Heart right ventricle (tissue), 16 donors: ENCODE results near the gene ZBTB7B. TPM values are rescaled to one million over a fixed set of nuclear protein-coding genes. Genes with fewer than 3 reads are reported as not detected.

ENCODE experiments used
- ATAC-seq, 8 donors: fragments of 200-7000 bp; cut with Tn5 transposase; one replicate each; pipeline ENCODE4 v1.9.1; 2020; ENCODE audit warnings: mild to moderate bottlenecking in 8 of 8, moderate library complexity in 8 of 8, moderate number of reproducible peaks in 1 of 8
- DNase-seq, 2 donors: peaks; one replicate each; pipeline ENCODE4 v3.0.0-alpha.2; 2020
- H3K27ac ChIP-seq, 10 donors: fragments of 200-600 bp; sonication (generic) in 2 of 10; one replicate each; pipeline versions ENCODE4 v1.5.0 to v1.8.0; 2020 to 2022; ENCODE audit warnings: mild to moderate bottlenecking in 3 of 10
- H3K27me3 ChIP-seq, 7 donors: fragments of 200-600 bp; one replicate each; pipeline ENCODE4 v1.8.0; 2021 to 2022; ENCODE audit warnings: mild to moderate bottlenecking in 2 of 7
- H3K36me3 ChIP-seq, 9 donors: fragments of 200-600 bp; sonication (generic) in 1 of 9; one replicate each; pipeline versions ENCODE4 v1.5.0 to v1.8.0; 2020 to 2022; ENCODE audit warnings: mild to moderate bottlenecking in 2 of 9
- H3K4me1 ChIP-seq, 9 donors: fragments of 200-600 bp; sonication (generic) in 1 of 9; one replicate each; pipeline versions ENCODE4 v1.5.0 to v1.8.0; 2020 to 2022; ENCODE audit warnings: mild to moderate bottlenecking in 4 of 9
- H3K4me3 ChIP-seq, 10 donors: fragments of 200-600 bp; sonication (generic) in 2 of 10; one replicate each; pipeline versions ENCODE4 v1.5.0 to v1.8.0; 2020 to 2022; ENCODE audit warnings: mild to moderate bottlenecking in 7 of 10, moderate library complexity in 2 of 10
- H3K9me3 ChIP-seq, 11 donors: fragments of 200-600 bp in 10 of 11; sonication (generic) in 2 of 11; one replicate each; pipeline versions ENCODE4 v1.5.0 to v1.8.0; 2013 to 2022; ENCODE audit warnings: mild to moderate bottlenecking in 2 of 11, control low read depth in 1 of 11, moderate library complexity in 1 of 11
- CTCF ChIP-seq, 9 donors: fragments of 200-600 bp; sonication (generic) in 2 of 9; IDR thresholded peaks; one replicate each; pipeline versions ENCODE4 v1.5.0 to v1.8.0; 2021 to 2022; ENCODE audit warnings: antibody characterized with exemption in 9 of 9, mild to moderate bottlenecking in 5 of 9, moderate library complexity in 1 of 9
- WGBS, 2 donors: extraction: QIAGEN DNeasy Blood & Tissue Kit; methylation state at CpG; one replicate each; pipeline ENCODE4 v1.1.7; 2013; ENCODE audit warnings: inconsistent platforms in 1 of 2; 5-methylcytosine and 5-hydroxymethylcytosine counted together
- intact Hi-C, 10 donors: fragments of 100-400 bp; cut with DNase I; formaldehyde crosslinking; loops; one replicate each; pipeline versions ENCODE4 v1.11.1 to v1.14.2; 2022
- polyA plus RNA-seq, 2 donors: library from polyadenylated mRNA; stranded (reverse); fragments of 200-250 nt; gene quantifications; one replicate each; pipeline ENCODE4 v1.2.3, GENCODE V29; 2013
- total RNA-seq, 10 donors: library from RNA; stranded (reverse); fragmentation: NEBNext Ultra II Directional in 3 of 10; extraction: Animal tissue kit (Norgen Biotek cat#: 25700) in 3 of 10; gene quantifications; one replicate each; pipeline versions ENCODE4 v1.2.1 to v1.2.4, GENCODE V29; 2021 to 2023
- donor health status: Arrhythmogenic right ventricular cardiomyopathy.
- donor health status: ischemic (EF 13 %, LVEDD 7.1; RV severe dilation, severe dysfunction).
- donor health status: healthy with polysubstance abuse.
- donor health status: DM: no; HTN: yes; CAD: no.
- donor health status: DM: no; HTN: no; CAD: no.
- donor health status: ischemic (EF 25% LVEDD 6.9; RV normal size, moderate dysfunction).
- donor health status: ischemic (EF 25% LVEDD 5.7; RV mildly dilated, moderate dysfunction).
- donor health status: healthy.
- donor health status: DM: yes; HTN: yes; CAD: no.
- donor health status: Ischemic cardiomyopathy.
- donor health status: ischemic (EF 35%, LVEDD 5.7; RV mildly dilated, moderate dysfunction).
- donor health status: nonischemic (EF 11% LVEDD 7.7; RV severe dilation, severe dysfunction).
- donor health status: DM: yes; HTN: yes; CAD: no.
- donor health status: PGD.
- donor health status: ischemic (EF 29% LVEDD 5.4; RV normal size, mild dysfunction).
- donor health status: nonischemic (EF 23%, LVEDD 6.1; RV moderate dilation, normal function).

ZBTB7B gene
- total and polyA plus RNA-seq, 12 donors, result 25.7 to 54.7 (median 37.9) TPM

- Histone ChIP-seq H3K27me3 (no peaks in the 10 kb centered on the region), H3K4me1 (peaks cover 9 to 43% (median 15%) of the 10 kb centered on the region in 9 donors), H3K27ac (no peak overlapping the region), H3K9me3 (no peaks in the 10 kb centered on the region), H3K36me3 (peaks cover 0 to 23% (median 8%) of the 10 kb centered on the region in 9 donors), H3K4me3 (no peak overlapping the region)
- intact Hi-C loops, result loop anchor here in 6 of 10 donors (5.0 to 10.0 kb wide), 6 partner anchors 33 to 65 kb away; partner anchors contain the start of genes PBXIP1 (in 2 of the 6), ADAM15 (in 1 of the 6), CKS1B (in 1 of the 6) and PYGO2 (in 1 of the 6)
- WGBS, 2 donors, result 82 to 84% methylated on average over 11 of the region's 11 CpGs
- no peak for TF ChIP-seq CTCF (IDR thresholded peaks at IDR 0.05)
- DNase-seq, result no peak
- no peak for ATAC-seq
Observed at GRCh38 chr1:155019377-155020245, 17.0 kb downstream of the ZBTB7B start.

GRCh38 chr1:155022136-155022926 lies 19.7 kb downstream of the ZBTB7B start:
- intact Hi-C loops, result no loop called here
- Histone ChIP-seq H3K27me3 (no peaks in the 10 kb centered on the region), H3K27ac (no peak overlapping the region), H3K36me3 (no peaks in the 10 kb centered on the region), H3K4me3 (no peak overlapping the region), H3K9me3 (no peaks in the 10 kb centered on the region), H3K4me1 (peaks cover 6 to 28% (median 9%) of the 10 kb centered on the region in 9 donors)
- DNase-seq (no peak), ATAC-seq (no peak)
- no peak for TF ChIP-seq CTCF (IDR thresholded peaks at IDR 0.05)
- WGBS, 2 donors, result 73 to 78% methylated on average over 8 of the region's 8 CpGs

GRCh38 chr1:155022927-155023236 lies 20.3 kb downstream of the ZBTB7B start:
- Histone ChIP-seq H3K9me3 (no peaks in the 10 kb centered on the region), H3K27ac (no peak overlapping the region), H3K27me3 (no peaks in the 10 kb centered on the region), H3K4me1 (peaks cover 3 to 23% (median 4%) of the 10 kb centered on the region in 9 donors), H3K4me3 (no peak overlapping the region), H3K36me3 (no peaks in the 10 kb centered on the region)
- TF ChIP-seq CTCF (IDR thresholded peaks at IDR 0.05), result no peak
- intact Hi-C loops, result no loop called here
- WGBS, 2 donors, result 53 to 64% methylated on average over 4 of the region's 4 CpGs
- ATAC-seq (peak in 6 of 8 donors; percentile 24 to 48 (median 40)), DNase-seq (no peak)

GRCh38 chr1:155023627-155024026 lies 21.0 kb downstream of the ZBTB7B start:
- DNase-seq, result no peak
- no peak for TF ChIP-seq CTCF (IDR thresholded peaks at IDR 0.05)
- WGBS, 2 donors, result 81 to 89% methylated on average over 5 of the region's 5 CpGs

More at GRCh38 chr1:155023627-155024026, 21.0 kb downstream of the ZBTB7B start:
- intact Hi-C loops, result no loop called here
- H3K9me3 ChIP-seq, result no peaks in the 10 kb centered on the region
- peaks cover 0 to 16% (median 0%) of the 10 kb centered on the region in 9 donors for H3K4me1 ChIP-seq
- no peak overlapping the region for H3K4me3 ChIP-seq
- no peak for ATAC-seq
- no peaks in the 10 kb centered on the region for H3K36me3 ChIP-seq
- no peak overlapping the region for H3K27ac ChIP-seq
- no peaks in the 10 kb centered on the region for H3K27me3 ChIP-seq
